Breast epithelium (tissue), 3 donors: ENCODE results near the gene TBC1D8.

ENCODE experiments used
- POLR2A ChIP-seq: fragments of 450-650 bp; IDR thresholded peaks from one replicate; pipeline ENCODE4 v1.6.1; 2016; ENCODE audit warnings: antibody characterized with exemption, mild to moderate bottlenecking, moderate library complexity
- TF ChIP-seq, protein P1 (sequence below), 3 donors: fragments of 450-650 bp; IDR thresholded peaks; one replicate each; pipeline ENCODE4 v1.5.1; 2016 to 2017; ENCODE audit warnings: antibody characterized with exemption in 3 of 3, mild to moderate bottlenecking in 3 of 3, moderate library complexity in 3 of 3

DNA sequence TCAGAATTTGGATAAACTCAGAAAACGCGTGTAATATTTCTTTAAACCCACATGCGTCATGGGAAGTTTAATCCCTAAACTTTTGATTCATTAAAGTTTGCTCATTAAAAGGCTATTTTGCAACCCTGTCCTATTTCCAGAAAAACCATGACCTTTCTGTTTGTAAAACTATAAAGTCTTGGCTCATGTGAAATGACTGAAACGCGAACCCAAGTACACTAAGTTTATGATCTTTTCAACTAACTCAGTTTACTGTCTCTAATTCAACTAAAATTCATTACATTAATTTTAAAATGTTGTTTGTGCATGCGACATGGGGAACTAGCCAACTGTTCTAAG is 153.0 kb downstream of the TBC1D8 start:
- TF ChIP-seq, protein P1, sequence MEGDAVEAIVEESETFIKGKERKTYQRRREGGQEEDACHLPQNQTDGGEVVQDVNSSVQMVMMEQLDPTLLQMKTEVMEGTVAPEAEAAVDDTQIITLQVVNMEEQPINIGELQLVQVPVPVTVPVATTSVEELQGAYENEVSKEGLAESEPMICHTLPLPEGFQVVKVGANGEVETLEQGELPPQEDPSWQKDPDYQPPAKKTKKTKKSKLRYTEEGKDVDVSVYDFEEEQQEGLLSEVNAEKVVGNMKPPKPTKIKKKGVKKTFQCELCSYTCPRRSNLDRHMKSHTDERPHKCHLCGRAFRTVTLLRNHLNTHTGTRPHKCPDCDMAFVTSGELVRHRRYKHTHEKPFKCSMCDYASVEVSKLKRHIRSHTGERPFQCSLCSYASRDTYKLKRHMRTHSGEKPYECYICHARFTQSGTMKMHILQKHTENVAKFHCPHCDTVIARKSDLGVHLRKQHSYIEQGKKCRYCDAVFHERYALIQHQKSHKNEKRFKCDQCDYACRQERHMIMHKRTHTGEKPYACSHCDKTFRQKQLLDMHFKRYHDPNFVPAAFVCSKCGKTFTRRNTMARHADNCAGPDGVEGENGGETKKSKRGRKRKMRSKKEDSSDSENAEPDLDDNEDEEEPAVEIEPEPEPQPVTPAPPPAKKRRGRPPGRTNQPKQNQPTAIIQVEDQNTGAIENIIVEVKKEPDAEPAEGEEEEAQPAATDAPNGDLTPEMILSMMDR (IDR thresholded peaks at IDR 0.05), result no peak
- TF ChIP-seq POLR2A, result no peak
